GM23338 (cell line): Measurements from ENCODE around the gene CLSTN2. TPM values are rescaled to one million over a fixed set of nuclear protein-coding genes. Genes with fewer than 3 reads are reported as not detected.

Experiments
- ATAC-seq: fragments of 200-7000 bp; cut with Tn5 transposase; 3 replicates; pipeline ENCODE4 v1.9.1; 2020
- DNase-seq: peaks from one replicate; pipeline ENCODE4 v3.0.0-alpha.2; 2015; ENCODE audit warnings: low spot score
- H2AFZ ChIP-seq: fragments of 200-600 bp; sonication (generic); 2 replicates; pipeline ENCODE4 v1.8.0; 2016; ENCODE audit warnings: antibody characterized with exemption, mild to moderate bottlenecking, moderate library complexity
- H3F3A ChIP-seq: fragments of 200-600 bp; sonication (generic); replicated peaks from 2 replicates; pipeline ENCODE4 v1.8.0; 2017; ENCODE audit warnings: antibody characterized with exemption, mixed run types, low read depth
- H3K27ac ChIP-seq: fragments of 200-600 bp; sonication (generic); 2 replicates; pipeline ENCODE4 v1.6.1; 2016; ENCODE audit warnings: low read depth
- H3K27me3 ChIP-seq: fragments of 200-600 bp; sonication (generic); 2 replicates; pipeline ENCODE4 v1.8.0; 2016; ENCODE audit warnings: mild to moderate bottlenecking, mixed run types, moderate library complexity; ENCODE audit not compliant: insufficient read depth
- H3K36me3 ChIP-seq: fragments of 200-600 bp; sonication (generic); 2 replicates; pipeline ENCODE4 v1.8.0; 2016; ENCODE audit warnings: mild to moderate bottlenecking; ENCODE audit not compliant: insufficient read depth
- H3K4me1 ChIP-seq: fragments of 200-600 bp; sonication (generic); 2 replicates; pipeline ENCODE4 v1.8.0; 2016; ENCODE audit warnings: mild to moderate bottlenecking, moderate library complexity; ENCODE audit not compliant: insufficient read depth
- H3K4me2 ChIP-seq: fragments of 200-600 bp; sonication (generic); 2 replicates; pipeline ENCODE4 v1.7.1; 2017; ENCODE audit warnings: mixed run types
- H3K4me3 ChIP-seq: fragments of 200-600 bp; sonication (generic); 2 replicates; pipeline ENCODE4 v1.6.1; 2016; ENCODE audit warnings: mixed run types
- H3K79me2 ChIP-seq: fragments of 200-600 bp; sonication (generic); replicated peaks from 2 replicates; pipeline ENCODE4 v1.8.0; 2017; ENCODE audit warnings: mild to moderate bottlenecking; ENCODE audit not compliant: insufficient read depth
- H3K9me2 ChIP-seq: fragments of 200-600 bp; sonication (generic); 2 replicates; pipeline ENCODE4 v1.8.0; 2017; ENCODE audit not compliant: insufficient read depth
- H4K20me1 ChIP-seq: fragments of 200-600 bp; sonication (generic); replicated peaks from 2 replicates; pipeline ENCODE4 v1.8.0; 2017; ENCODE audit warnings: mild to moderate bottlenecking; ENCODE audit not compliant: insufficient read depth
- H3K27ac Mint-ChIP-seq: 2 replicates; pipeline ENCODE4 v1.8.0; 2020; ENCODE audit warnings: inconsistent platforms, mild to moderate bottlenecking, moderate library complexity, mixed read lengths
- H3K27me3 Mint-ChIP-seq: 3 replicates; pipeline ENCODE4 v1.8.0; 2022; ENCODE audit warnings: low read depth, mild to moderate bottlenecking, moderate library complexity, mixed read lengths, inconsistent platforms; ENCODE audit not compliant: insufficient read depth, poor library complexity
- H3K36me3 Mint-ChIP-seq: 3 replicates; pipeline ENCODE4 v1.8.0; 2021; ENCODE audit warnings: low read depth, mild to moderate bottlenecking, inconsistent platforms, moderate library complexity, mixed read lengths
- H3K4me1 Mint-ChIP-seq: 3 replicates; pipeline ENCODE4 v1.8.0; 2020; ENCODE audit warnings: mild to moderate bottlenecking, inconsistent platforms, mixed read lengths
- H3K4me3 Mint-ChIP-seq: 3 replicates; pipeline ENCODE4 v1.8.0; 2021; ENCODE audit warnings: moderate library complexity, mild to moderate bottlenecking, inconsistent platforms, mixed read lengths
- H3K9me3 Mint-ChIP-seq: 3 replicates; pipeline ENCODE4 v1.8.0; 2020; ENCODE audit warnings: moderate library complexity, mild to moderate bottlenecking, inconsistent platforms, mixed read lengths
- CREB1 ChIP-seq: fragments of 250-450 bp; sonication (Bioruptor Pico); IDR thresholded peaks from 2 replicates; pipeline ENCODE4 v1.5.0; 2020; ENCODE audit warnings: low read depth, mild to moderate bottlenecking, moderate library complexity
- CTCF ChIP-seq, 2 experiments: fragments of 200-600 bp in 1 of 2; sonication (generic) in 1 of 2; conservative IDR thresholded peaks; 2 replicates each; pipeline versions ENCODE4 v1.5.1 to v1.6.1; 2016 to 2017; ENCODE audit warnings: antibody characterized with exemption in 2 of 2, low read depth in 2 of 2, mild to moderate bottlenecking in 2 of 2, moderate library complexity in 1 of 2
- ETS1 ChIP-seq: IDR thresholded peaks from 2 replicates; pipeline ENCODE4 v1.6.1; 2016; ENCODE audit warnings: antibody characterized with exemption
- EZH2 ChIP-seq: fragments of 200-600 bp; sonication (generic); IDR thresholded peaks from one replicate; pipeline ENCODE4 v1.8.0; 2017; ENCODE audit warnings: antibody characterized with exemption, mild to moderate bottlenecking, low read depth; ENCODE audit not compliant: unreplicated experiment
- EZH2phosphoT487 ChIP-seq: fragments of 200-600 bp; sonication (generic); IDR thresholded peaks from one replicate; pipeline ENCODE4 v1.8.1; 2018; ENCODE audit warnings: antibody characterized with exemption; ENCODE audit not compliant: unreplicated experiment
- JUNB ChIP-seq: IDR thresholded peaks from one replicate; pipeline ENCODE4 v1.6.1; 2016; ENCODE audit warnings: antibody characterized with exemption; ENCODE audit not compliant: unreplicated experiment
- NANOG ChIP-seq: IDR thresholded peaks from 2 replicates; pipeline ENCODE4 v1.6.1; 2016; ENCODE audit warnings: antibody characterized with exemption, borderline replicate concordance
- POLR2AphosphoS5 ChIP-seq: IDR thresholded peaks from 2 replicates; pipeline ENCODE4 v1.6.1; 2016; ENCODE audit warnings: antibody characterized with exemption, low read depth
- REST ChIP-seq: IDR thresholded peaks from one replicate; pipeline ENCODE4 v1.6.1; 2018; ENCODE audit warnings: antibody characterized with exemption; ENCODE audit not compliant: unreplicated experiment
- STAT1 ChIP-seq: IDR thresholded peaks from one replicate; pipeline ENCODE4 v1.6.1; 2016; ENCODE audit warnings: antibody characterized with exemption; ENCODE audit not compliant: unreplicated experiment
- ZNF114 ChIP-seq: fragments of 250-450 bp; sonication (Bioruptor Pico); IDR thresholded peaks from 2 replicates; pipeline ENCODE4 v1.5.0; 2020; ENCODE audit warnings: mild to moderate bottlenecking, moderate library complexity
- ZNF331 ChIP-seq: fragments of 250-450 bp; sonication (Bioruptor Pico); IDR thresholded peaks from 2 replicates; pipeline ENCODE4 v1.5.0; 2020; ENCODE audit warnings: low read depth, mild to moderate bottlenecking, moderate library complexity
- ZNF462 ChIP-seq: fragments of 250-450 bp; sonication (Bioruptor Pico); IDR thresholded peaks from 2 replicates; pipeline ENCODE4 v1.5.0; 2020; ENCODE audit warnings: mild to moderate bottlenecking, moderate library complexity
- polyA plus RNA-seq: library from polyadenylated mRNA; unstranded; fragments of >200 nt; fragmentation: Nextera tagmentation; extraction: Ambion mirVana; gene quantifications from 2 replicates; pipeline ENCODE4 v1.2.1, GENCODE V29; 2016
- total RNA-seq: library from RNA; depleted of rRNA; stranded (reverse); fragments of >200 nt; shearing (Covaris generic); gene quantifications from 2 replicates; pipeline ENCODE4 v1.2.3, GENCODE V29; 2014

The CLSTN2 gene
- total and polyA plus RNA-seq, 2 experiments from 2014 or later, result 0.11 to 0.83 TPM

GRCh38 chr3:140363801-140364200 lies 428.8 kb downstream of the CLSTN2 start:
- H3K79me2 ChIP-seq, result no peaks in the 10 kb centered on the region
- DNase-seq, result no peak

More at GRCh38 chr3:140363801-140364200, 428.8 kb downstream of the CLSTN2 start:
- Mint-ChIP-seq H3K4me1 (peaks cover 12% of the 10 kb centered on the region), H3K4me3 (no peak overlapping the region), H3K27ac (no peak overlapping the region), H3K9me3 (no peaks in the 10 kb centered on the region), H3K27me3 (peaks cover 2% of the 10 kb centered on the region), H3K36me3 (no peaks in the 10 kb centered on the region)
- H3K27ac ChIP-seq, result no peak overlapping the region
- H3F3A ChIP-seq, result no peaks in the 10 kb centered on the region
- H2AFZ ChIP-seq, result no peak overlapping the region
- no peaks in the 10 kb centered on the region for H3K27me3 ChIP-seq
- no peak for TF ChIP-seq JUNB
- no peak for TF ChIP-seq CREB1
- TF ChIP-seq ETS1, result no peak
- no peak for TF ChIP-seq CTCF (conservative IDR thresholded peaks at IDR 0.05; ENCODE audit: low read depth in 2 of 2)
- TF ChIP-seq EZH2phosphoT487, result no peak
- no peak for TF ChIP-seq NANOG
- TF ChIP-seq STAT1, result no peak
- TF ChIP-seq ZNF331 (CRISPR knock-in tag), result no peak
- no peak for TF ChIP-seq EZH2
- TF ChIP-seq ZNF114 (CRISPR knock-in tag), result no peak
- TF ChIP-seq POLR2AphosphoS5, result no peak
- TF ChIP-seq ZNF462 (CRISPR knock-in tag), result no peak
- TF ChIP-seq REST, result no peak
- no peak overlapping the region for H3K4me2 ChIP-seq
- 0 out of 2 replicates have a peak, but pooled peaks cover 8% of the 10 kb centered on the region for H3K9me2 ChIP-seq
- no peaks in the 10 kb centered on the region for H3K4me1 ChIP-seq
- no peaks in the 10 kb centered on the region for H3K36me3 ChIP-seq
- no peak overlapping the region for H3K4me3 ChIP-seq
- no peak for ATAC-seq
- H4K20me1 ChIP-seq, result no peaks in the 10 kb centered on the region
